HUES48 (cell line): ENCODE results near the gene ATXN1.

Experiments
- H3K27ac ChIP-seq: one replicate; pipeline ENCODE4 v1.7.0; 2013; ENCODE audit warnings: low read depth, low read length, inconsistent platforms
- H3K27me3 ChIP-seq: 2 replicates; pipeline ENCODE4 v1.6.1; 2013; ENCODE audit warnings: mild to moderate bottlenecking, low read length; ENCODE audit not compliant: control insufficient read depth, insufficient read depth
- H3K36me3 ChIP-seq: 2 replicates; pipeline ENCODE4 v1.6.1; 2013; ENCODE audit warnings: low read length; ENCODE audit not compliant: control insufficient read depth, insufficient read depth
- H3K4me1 ChIP-seq: 2 replicates; pipeline ENCODE4 v1.6.1; 2013; ENCODE audit warnings: mild to moderate bottlenecking, low read length; ENCODE audit not compliant: control insufficient read depth, insufficient read depth
- H3K4me3 ChIP-seq: 2 replicates; pipeline ENCODE4 v1.5.1; 2013; ENCODE audit warnings: mild to moderate bottlenecking, low read depth, low read length
- H3K9ac ChIP-seq: 2 replicates; pipeline ENCODE4 v1.6.1; 2013; ENCODE audit warnings: mild to moderate bottlenecking, low read depth, low read length, moderate library complexity
- H3K9me3 ChIP-seq: 2 replicates; pipeline ENCODE4 v1.6.1; 2013; ENCODE audit warnings: low read length; ENCODE audit not compliant: control insufficient read depth, insufficient read depth

Gene ATXN1

GRCh38 chr6:16667509-16667908 is 93.8 kb downstream of the ATXN1 start:
- H3K9ac ChIP-seq, result no peak overlapping the region
- no peak overlapping the region for H3K27ac ChIP-seq
- H3K4me1 ChIP-seq, result peaks cover 23% of the 10 kb centered on the region
- H3K27me3 ChIP-seq, result no peaks in the 10 kb centered on the region
- H3K9me3 ChIP-seq, result no peaks in the 10 kb centered on the region
- no peak overlapping the region for H3K4me3 ChIP-seq
- H3K36me3 ChIP-seq, result no peaks in the 10 kb centered on the region

DNA sequence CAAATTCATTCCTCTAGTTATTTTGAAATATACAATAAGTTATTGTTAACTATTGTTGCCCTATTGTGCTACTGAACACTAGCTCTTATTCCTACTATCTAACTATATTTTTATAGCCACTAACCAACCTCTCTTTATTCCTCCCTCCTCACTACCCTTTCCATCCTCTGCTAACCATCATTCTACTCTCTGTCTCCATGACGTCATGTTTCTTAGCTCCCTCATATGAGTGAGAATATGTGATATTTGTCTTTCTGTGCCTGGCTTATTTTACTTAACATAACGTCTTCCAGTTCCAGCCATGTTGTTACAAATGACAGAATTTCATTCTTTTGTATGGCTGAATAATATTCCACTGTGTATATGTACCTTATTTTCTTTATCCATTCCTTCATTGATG is 95.3 kb downstream of the ATXN1 start:
- Histone ChIP-seq H3K9ac (no peak overlapping the region), H3K4me1 (peaks cover 10% of the 10 kb centered on the region; the same call in 1 of the 2 replicates), H3K36me3 (no peaks in the 10 kb centered on the region), H3K4me3 (no peak overlapping the region), H3K27ac (no peak overlapping the region), H3K27me3 (no peaks in the 10 kb centered on the region), H3K9me3 (no peaks in the 10 kb centered on the region; the same call in 1 of the 2 replicates)

DNA sequence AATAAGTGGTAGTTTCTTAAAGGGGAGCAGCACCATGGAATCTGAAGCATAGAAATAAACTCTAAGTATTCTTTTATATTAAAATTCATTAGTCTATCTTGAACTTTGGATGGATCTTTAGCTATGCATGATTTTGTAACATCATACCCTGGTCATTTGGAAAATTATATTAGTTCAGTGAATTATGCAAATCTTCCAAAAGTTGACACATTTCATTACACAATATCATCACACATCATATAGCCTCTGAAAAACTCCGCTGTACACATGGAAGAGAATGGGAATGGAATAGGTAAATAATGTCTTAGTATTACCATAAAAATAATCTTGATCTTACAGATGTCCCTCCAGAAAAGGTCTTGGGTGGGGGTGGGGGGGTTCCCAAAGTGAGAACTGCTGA is 96.1 kb downstream of the ATXN1 start:
- Histone ChIP-seq H3K4me1 (peaks cover 4% of the 10 kb centered on the region; the same call in 1 of the 2 replicates), H3K36me3 (no peaks in the 10 kb centered on the region), H3K27me3 (no peaks in the 10 kb centered on the region)

DNA sequence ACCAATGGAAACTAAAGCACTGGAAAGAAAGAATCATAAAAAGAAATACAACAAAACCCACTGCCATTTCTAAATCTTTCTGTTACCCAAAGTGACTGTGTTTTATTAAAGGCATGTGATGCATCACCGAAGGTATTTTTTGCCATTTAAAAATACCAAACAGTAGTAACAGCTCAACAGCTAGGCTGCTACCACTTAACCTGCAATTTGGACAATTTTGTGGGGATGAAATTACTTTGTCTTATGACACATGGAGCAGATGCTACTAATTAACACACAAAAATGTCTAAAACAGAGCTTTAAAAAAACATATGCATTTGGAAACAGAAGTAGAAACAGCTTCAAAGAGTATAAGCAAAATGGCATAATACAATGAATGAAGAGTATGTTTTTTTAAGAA is 97.4 kb downstream of the ATXN1 start:
- Histone ChIP-seq H3K4me3 (no peak overlapping the region), H3K36me3 (no peaks in the 10 kb centered on the region), H3K4me1 (0 out of 2 replicates have a peak, but pooled peaks cover under 1% of the 10 kb centered on the region), H3K9ac (no peak overlapping the region), H3K27ac (no peak overlapping the region), H3K27me3 (no peaks in the 10 kb centered on the region), H3K9me3 (no peaks in the 10 kb centered on the region; the same call in 1 of the 2 replicates)

More for the DNA sequence above, 96.1 kb downstream of the ATXN1 start:
- H3K27ac ChIP-seq, result no peak overlapping the region
- H3K9me3 ChIP-seq, result no peaks in the 10 kb centered on the region; the same call in 1 of the 2 replicates
- H3K9ac ChIP-seq, result no peak overlapping the region
- no peak overlapping the region for H3K4me3 ChIP-seq

DNA sequence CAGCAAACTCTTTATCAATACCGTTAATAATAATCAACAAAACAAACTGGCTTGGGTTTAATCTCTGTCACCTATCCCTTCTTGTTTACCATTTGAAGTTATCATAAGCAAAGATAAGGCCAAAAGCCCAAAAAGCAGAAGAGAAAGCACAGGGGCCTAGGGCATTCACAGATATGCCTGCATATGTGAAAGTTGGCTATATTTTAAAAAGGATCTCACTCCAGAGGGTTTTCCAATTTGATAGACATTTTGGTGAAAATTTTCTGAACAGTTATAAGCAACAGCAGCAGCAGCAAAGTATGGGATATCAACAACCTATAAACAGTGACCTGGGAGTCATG is 101.1 kb downstream of the ATXN1 start:
- no peaks in the 10 kb centered on the region; the same call in 1 of the 2 replicates for H3K9me3 ChIP-seq
- H3K4me1 ChIP-seq, result peaks cover 6% of the 10 kb centered on the region; the same call in 1 of the 2 replicates
- no peak overlapping the region for H3K9ac ChIP-seq
- no peak overlapping the region for H3K27ac ChIP-seq
- H3K4me3 ChIP-seq, result no peak overlapping the region
- no peaks in the 10 kb centered on the region for H3K36me3 ChIP-seq
- no peaks in the 10 kb centered on the region for H3K27me3 ChIP-seq

DNA sequence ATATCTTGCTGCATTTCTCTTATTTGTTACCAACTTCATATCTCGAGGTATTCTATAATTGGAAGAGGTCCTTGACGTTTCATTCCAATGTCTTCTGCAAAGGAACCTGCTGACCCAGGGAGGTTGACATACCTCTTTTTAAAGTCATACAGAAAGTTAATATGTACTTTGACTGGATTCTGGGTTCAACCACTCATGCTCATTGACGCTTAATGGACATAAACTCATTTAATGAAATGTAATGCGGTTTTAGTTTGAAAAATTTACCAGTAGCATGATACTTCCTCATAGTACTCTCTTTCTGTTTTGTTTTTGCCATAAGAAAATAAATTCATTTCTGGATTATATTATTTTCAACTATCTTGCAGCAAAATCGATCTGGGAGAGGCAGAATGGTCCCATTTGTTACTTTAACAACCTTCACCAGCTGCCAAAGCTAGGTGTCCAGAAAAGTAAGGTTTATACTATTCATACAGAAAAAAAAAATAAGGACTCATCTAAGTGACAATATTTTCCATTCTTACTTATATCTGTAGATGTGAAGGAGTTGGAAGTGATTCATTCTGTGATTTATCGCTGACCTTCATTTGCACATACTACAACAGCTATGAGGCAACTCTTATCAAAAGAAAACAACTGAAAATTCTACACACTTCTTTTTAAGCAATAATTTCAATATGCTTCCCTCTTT is 101.6 kb downstream of the ATXN1 start:
- Histone ChIP-seq H3K9ac (no peak overlapping the region), H3K27me3 (no peaks in the 10 kb centered on the region), H3K4me1 (peaks cover 6% of the 10 kb centered on the region; the same call in 1 of the 2 replicates), H3K27ac (no peak overlapping the region), H3K9me3 (no peaks in the 10 kb centered on the region; the same call in 1 of the 2 replicates), H3K36me3 (no peaks in the 10 kb centered on the region), H3K4me3 (no peak overlapping the region)

GRCh38 chr6:16658348-16659034 is 102.8 kb downstream of the ATXN1 start:
- Histone ChIP-seq H3K27ac (no peak overlapping the region), H3K4me3 (no peak overlapping the region), H3K36me3 (no peaks in the 10 kb centered on the region), H3K4me1 (peaks cover 6% of the 10 kb centered on the region; the same call in 1 of the 2 replicates), H3K9me3 (no peaks in the 10 kb centered on the region; the same call in 1 of the 2 replicates), H3K9ac (no peak overlapping the region), H3K27me3 (no peaks in the 10 kb centered on the region)

GRCh38 chr6:16657768-16658167 is 103.5 kb downstream of the ATXN1 start:
- Histone ChIP-seq H3K9me3 (no peaks in the 10 kb centered on the region; the same call in 1 of the 2 replicates), H3K9ac (no peak overlapping the region), H3K4me3 (no peak overlapping the region), H3K4me1 (peaks cover 6% of the 10 kb centered on the region; the same call in 1 of the 2 replicates), H3K36me3 (no peaks in the 10 kb centered on the region), H3K27me3 (no peaks in the 10 kb centered on the region), H3K27ac (no peak overlapping the region)

DNA sequence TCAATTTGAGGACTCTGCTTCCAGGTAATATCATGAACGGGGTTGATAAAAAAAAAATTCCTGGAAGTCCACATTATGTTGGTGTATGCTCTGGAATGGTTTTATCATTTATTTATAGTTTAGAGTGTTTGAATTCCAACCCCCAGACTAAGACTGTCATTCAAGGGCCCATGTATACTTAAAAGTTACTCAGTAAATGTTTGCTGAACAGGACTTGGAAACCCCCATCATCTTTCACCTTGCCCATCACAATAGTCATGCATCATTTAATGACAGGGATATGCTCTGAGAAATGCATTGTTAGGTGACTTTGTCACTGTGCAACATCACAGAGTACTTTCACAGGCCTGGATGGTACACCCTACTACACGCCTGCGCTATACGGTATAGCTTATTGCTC is 104.8 kb downstream of the ATXN1 start:
- no peak overlapping the region for H3K9ac ChIP-seq
- no peaks in the 10 kb centered on the region; the same call in 1 of the 2 replicates for H3K9me3 ChIP-seq
- no peak overlapping the region for H3K27ac ChIP-seq
- no peaks in the 10 kb centered on the region for H3K27me3 ChIP-seq
- H3K36me3 ChIP-seq, result no peaks in the 10 kb centered on the region
- peaks cover 6% of the 10 kb centered on the region; the same call in 1 of the 2 replicates for H3K4me1 ChIP-seq
- H3K4me3 ChIP-seq, result no peak overlapping the region

DNA sequence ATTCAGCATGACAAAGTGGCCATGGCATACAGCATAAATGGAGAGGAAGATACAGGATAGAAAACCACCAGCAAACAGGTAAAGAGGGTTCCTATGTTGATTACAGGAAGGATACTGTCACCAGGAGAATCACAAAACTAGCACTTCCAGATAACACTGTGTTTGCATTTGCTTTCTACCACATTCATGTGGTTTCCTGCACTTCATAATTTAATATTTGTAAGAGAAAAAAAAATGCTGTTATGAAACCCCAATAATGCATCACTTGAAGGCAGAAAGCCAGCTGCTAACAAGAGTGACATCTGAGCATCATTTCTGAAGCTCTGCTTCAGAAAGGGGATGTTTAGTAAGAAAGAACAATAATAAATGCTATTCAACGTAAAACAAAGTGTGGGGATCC is 106.6 kb downstream of the ATXN1 start:
- no peak overlapping the region for H3K27ac ChIP-seq
- no peaks in the 10 kb centered on the region for H3K27me3 ChIP-seq
- peaks cover 6% of the 10 kb centered on the region; the same call in 1 of the 2 replicates for H3K4me1 ChIP-seq
- H3K4me3 ChIP-seq, result no peak overlapping the region
- no peaks in the 10 kb centered on the region for H3K9me3 ChIP-seq
- no peaks in the 10 kb centered on the region for H3K36me3 ChIP-seq
- H3K9ac ChIP-seq, result no peak overlapping the region

DNA sequence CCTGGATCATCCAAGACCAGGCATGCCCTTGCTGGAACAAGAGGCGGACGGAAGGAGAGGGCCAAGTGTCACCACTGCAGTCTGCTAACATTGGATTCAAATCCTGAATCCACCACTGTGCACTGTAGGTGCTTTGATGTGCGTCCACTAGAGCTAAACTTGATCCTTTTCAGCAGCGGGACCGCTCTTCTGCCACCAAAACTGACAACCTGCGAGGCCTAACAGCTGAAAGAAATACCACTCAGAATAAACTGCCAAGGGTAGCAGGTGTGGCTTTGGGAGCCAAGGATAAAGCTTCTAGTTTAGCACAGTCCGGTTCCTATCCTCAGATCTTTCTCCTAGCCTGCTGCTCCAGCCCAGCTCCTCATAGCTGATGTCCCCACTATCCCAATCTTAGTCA is 108.0 kb downstream of the ATXN1 start:
- no peaks in the 10 kb centered on the region for H3K4me1 ChIP-seq
- no peaks in the 10 kb centered on the region for H3K36me3 ChIP-seq
- H3K4me3 ChIP-seq, result no peak overlapping the region
- no peaks in the 10 kb centered on the region for H3K27me3 ChIP-seq
- no peak overlapping the region for H3K9ac ChIP-seq
- H3K27ac ChIP-seq, result no peak overlapping the region
- H3K9me3 ChIP-seq, result no peaks in the 10 kb centered on the region
